Ammon's horn (tissue), 1 donor: Measurements from ENCODE around the gene PAFAH1B2.

Experiments
- DNase-seq: peaks from one replicate; pipeline ENCODE4 v3.0.0-alpha.2; 2016; ENCODE audit warnings: low spot score

Gene PAFAH1B2

GRCh38 chr11:117188620-117189081, 44.6 kb downstream of the PAFAH1B2 start:
- DNase-seq, result no peak

- DNase-seq, result no peak
Measured at GRCh38 chr11:117189191-117189940, 45.3 kb downstream of the PAFAH1B2 start.

GRCh38 chr11:117189941-117190544, 46.0 kb downstream of the PAFAH1B2 start:
- DNase-seq, result no peak

- DNase-seq, result no peak
Measured at GRCh38 chr11:117191680-117192400, 47.8 kb downstream of the PAFAH1B2 start.

GRCh38 chr11:117192401-117192875, 48.4 kb downstream of the PAFAH1B2 start:
- DNase-seq, result no peak

GRCh38 chr11:117193130-117194020, 49.3 kb downstream of the PAFAH1B2 start:
- no peak for DNase-seq

- DNase-seq, result no peak
Measured at GRCh38 chr11:117194267-117194666, 50.2 kb downstream of the PAFAH1B2 start.

- DNase-seq, result no peak
Measured at GRCh38 chr11:117195258-117195657, 51.2 kb downstream of the PAFAH1B2 start.

GRCh38 chr11:117195761-117196160, 51.7 kb downstream of the PAFAH1B2 start:
- no peak for DNase-seq

- DNase-seq, result no peak
Measured at GRCh38 chr11:117197006-117197405, 52.9 kb downstream of the PAFAH1B2 start.

GRCh38 chr11:117197516-117198456, 53.7 kb downstream of the PAFAH1B2 start:
- no peak for DNase-seq

GRCh38 chr11:117198613-117199012, 54.5 kb downstream of the PAFAH1B2 start:
- DNase-seq, result no peak

GRCh38 chr11:117199053-117199915, 55.2 kb downstream of the PAFAH1B2 start, which contains the start of gene TAGLN:
TAGLN (plus strand) TSS chr11:117199370; CDS start chr11:117203014, 3,644 bp downstream.
- DNase-seq, result no peak

- no peak for DNase-seq
Measured at GRCh38 chr11:117199916-117200812, 56.1 kb downstream of the PAFAH1B2 start.

GRCh38 chr11:117200813-117201657, 56.9 kb downstream of the PAFAH1B2 start:
- DNase-seq, result no peak

GRCh38 chr11:117201658-117202305, 57.7 kb downstream of the PAFAH1B2 start:
- DNase-seq, result no peak
